HEK293 (cell line): Measurements from ENCODE around the gene CYB5B.

ENCODE experiments used
- CTCF ChIA-PET: fragments of 350-600 bp; formaldehyde crosslinking; extraction: SDS; loops from one replicate; lab custom pipeline; 2021; ENCODE audit warnings: antibody characterized with exemption; lab: Yijun Ruan, JAX
- POLR2A ChIA-PET: fragments of 300-600 bp; formaldehyde crosslinking; extraction: SDS; loops from one replicate; lab custom pipeline; 2020; ENCODE audit warnings: antibody characterized with exemption, inconsistent platforms; lab: Yijun Ruan, JAX
- H3K27ac ChIP-seq: fragments of 200-500 bp; sonication (Bioruptor generic); 2 replicates; pipeline ENCODE4 v1.5.1; 2014; ENCODE audit warnings: low read depth, low read length, control low read depth, inconsistent platforms; ENCODE audit errors: extremely low read depth
- H3K36me3 ChIP-seq, 2 experiments: fragments of 200-500 bp in 1 of 2; sonication (Bioruptor generic) in 1 of 2; 1 replicate in 1 of 2; 2 replicates in 1 of 2; pipeline ENCODE4 v1.5.1; 2014 to 2017; ENCODE audit warnings: inconsistent platforms in 2 of 2, low read length in 2 of 2; ENCODE audit not compliant: control insufficient read depth in 2 of 2, insufficient read depth in 1 of 2
- H3K4me1 ChIP-seq: fragments of 200-500 bp; sonication (Bioruptor generic); 2 replicates; pipeline ENCODE4 v1.5.1; 2014; ENCODE audit warnings: mild to moderate bottlenecking, low read length, inconsistent platforms; ENCODE audit not compliant: control insufficient read depth, insufficient read depth
- H3K4me3 ChIP-seq: 2 replicates; pipeline ENCODE4 v1.5.1; 2011; ENCODE audit warnings: low read depth, mild to moderate bottlenecking, control low read depth, low read length, moderate library complexity
- H3K9me3 ChIP-seq: fragments of 200-500 bp; sonication (Bioruptor generic); 2 replicates; pipeline ENCODE4 v1.5.1; 2014; ENCODE audit warnings: low read depth, low read length, inconsistent platforms; ENCODE audit not compliant: control insufficient read depth, insufficient read depth
- BCL11B ChIP-seq: fragments of 450-650 bp; formaldehyde crosslinking; IDR thresholded peaks from 2 replicates; pipeline ENCODE4 v1.5.1; 2016; ENCODE audit warnings: low read depth, missing biosample characterization, missing genetic modification characterization
- KLF7 ChIP-seq: fragments of 450-650 bp; formaldehyde crosslinking; IDR thresholded peaks from 2 replicates; pipeline ENCODE4 v1.5.1; 2016; ENCODE audit warnings: missing biosample characterization, missing genetic modification characterization, borderline replicate concordance
- SP2 ChIP-seq: fragments of 450-650 bp; formaldehyde crosslinking; IDR thresholded peaks from 2 replicates; pipeline ENCODE4 v1.5.1; 2016; ENCODE audit warnings: missing biosample characterization, missing genetic modification characterization
- ZBTB1 ChIP-seq: fragments of 450-650 bp; formaldehyde crosslinking; IDR thresholded peaks from 2 replicates; pipeline ENCODE4 v1.5.1; 2016; ENCODE audit warnings: missing biosample characterization, missing genetic modification characterization
- ZNF138 ChIP-seq: fragments of 450-650 bp; formaldehyde crosslinking; IDR thresholded peaks from 2 replicates; pipeline ENCODE4 v1.5.1; 2016; ENCODE audit warnings: missing biosample characterization, missing genetic modification characterization, borderline replicate concordance
- ZNF174 ChIP-seq: fragments of 450-650 bp; formaldehyde crosslinking; IDR thresholded peaks from 2 replicates; pipeline ENCODE4 v1.5.0; 2017; ENCODE audit warnings: missing biosample characterization, mild to moderate bottlenecking, missing genetic modification characterization
- ZNF184 ChIP-seq: fragments of 450-650 bp; IDR thresholded peaks from 2 replicates; pipeline ENCODE4 v1.5.1; 2018; ENCODE audit warnings: missing biosample characterization, mild to moderate bottlenecking, missing genetic modification characterization
- ZNF211 ChIP-seq: fragments of 450-650 bp; formaldehyde crosslinking; IDR thresholded peaks from 2 replicates; pipeline ENCODE4 v1.5.1; 2016; ENCODE audit warnings: low read depth, missing biosample characterization, missing genetic modification characterization
- ZNF214 ChIP-seq: fragments of 450-650 bp; formaldehyde crosslinking; IDR thresholded peaks from 2 replicates; pipeline ENCODE4 v1.5.1; 2017; ENCODE audit warnings: missing biosample characterization, mild to moderate bottlenecking, missing genetic modification characterization, borderline replicate concordance
- ZNF521 ChIP-seq: fragments of 450-650 bp; formaldehyde crosslinking; IDR thresholded peaks from 2 replicates; pipeline ENCODE4 v1.5.1; 2017; ENCODE audit warnings: missing biosample characterization, mild to moderate bottlenecking, missing genetic modification characterization
- ZNF544 ChIP-seq: fragments of 450-650 bp; formaldehyde crosslinking; IDR thresholded peaks from 2 replicates; pipeline ENCODE4 v1.5.0; 2017; ENCODE audit warnings: missing biosample characterization, missing genetic modification characterization
- TF ChIP-seq, protein P1 (sequence below): IDR thresholded peaks from 2 replicates; pipeline ENCODE4 v1.6.1; 2011; ENCODE audit warnings: mild to moderate bottlenecking, low read depth, low read length, borderline replicate concordance
- TF ChIP-seq, protein P2 (sequence below): fragments of 450-650 bp; IDR thresholded peaks from 2 replicates; pipeline ENCODE4 v1.5.1; 2018; ENCODE audit warnings: missing biosample characterization, missing genetic modification characterization
- TF ChIP-seq, protein P3 (sequence below): fragments of 450-650 bp; formaldehyde crosslinking; IDR thresholded peaks from 2 replicates; pipeline ENCODE4; 2016; ENCODE audit warnings: missing biosample characterization, missing genetic modification characterization
- TF ChIP-seq, protein P4 (sequence below): fragments of 450-650 bp; formaldehyde crosslinking; IDR thresholded peaks from 2 replicates; pipeline ENCODE4 v1.5.1; 2016; ENCODE audit warnings: missing biosample characterization, missing genetic modification characterization

Gene CYB5B

DNA sequence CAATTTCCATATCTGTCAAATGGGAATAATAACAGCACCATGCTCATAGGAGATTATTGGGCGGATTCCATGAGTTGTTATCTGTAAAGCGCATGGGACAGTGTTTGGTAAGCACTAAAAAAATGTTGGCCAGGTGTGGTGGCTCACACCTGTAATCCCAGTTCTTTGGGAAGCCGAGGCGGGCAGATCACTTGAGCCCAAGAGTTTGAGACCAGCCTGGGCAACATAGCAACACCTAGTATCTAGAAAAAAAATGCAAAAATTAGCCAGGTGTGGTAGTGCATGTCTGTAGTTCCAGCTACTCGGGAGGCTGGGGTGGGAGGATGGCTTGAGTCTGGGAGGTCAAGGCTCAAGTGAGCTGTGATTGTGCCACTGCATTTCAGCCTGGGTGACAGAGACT, 74.5 kb downstream of the CYB5B start:
- Histone ChIP-seq H3K4me1 (no peaks in the 10 kb centered on the region), H3K27ac (no peak overlapping the region), H3K36me3 (no peaks in the 10 kb centered on the region), H3K9me3 (no peaks in the 10 kb centered on the region), H3K4me3 (no peak overlapping the region)
- no peak for TF ChIP-seq ZNF211 (tag by site-specific recombination)
- TF ChIP-seq, protein P1, sequence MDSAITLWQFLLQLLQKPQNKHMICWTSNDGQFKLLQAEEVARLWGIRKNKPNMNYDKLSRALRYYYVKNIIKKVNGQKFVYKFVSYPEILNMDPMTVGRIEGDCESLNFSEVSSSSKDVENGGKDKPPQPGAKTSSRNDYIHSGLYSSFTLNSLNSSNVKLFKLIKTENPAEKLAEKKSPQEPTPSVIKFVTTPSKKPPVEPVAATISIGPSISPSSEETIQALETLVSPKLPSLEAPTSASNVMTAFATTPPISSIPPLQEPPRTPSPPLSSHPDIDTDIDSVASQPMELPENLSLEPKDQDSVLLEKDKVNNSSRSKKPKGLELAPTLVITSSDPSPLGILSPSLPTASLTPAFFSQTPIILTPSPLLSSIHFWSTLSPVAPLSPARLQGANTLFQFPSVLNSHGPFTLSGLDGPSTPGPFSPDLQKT = no peak
- CTCF ChIA-PET = no interaction called here
- POLR2A ChIA-PET = no interaction called here

DNA sequence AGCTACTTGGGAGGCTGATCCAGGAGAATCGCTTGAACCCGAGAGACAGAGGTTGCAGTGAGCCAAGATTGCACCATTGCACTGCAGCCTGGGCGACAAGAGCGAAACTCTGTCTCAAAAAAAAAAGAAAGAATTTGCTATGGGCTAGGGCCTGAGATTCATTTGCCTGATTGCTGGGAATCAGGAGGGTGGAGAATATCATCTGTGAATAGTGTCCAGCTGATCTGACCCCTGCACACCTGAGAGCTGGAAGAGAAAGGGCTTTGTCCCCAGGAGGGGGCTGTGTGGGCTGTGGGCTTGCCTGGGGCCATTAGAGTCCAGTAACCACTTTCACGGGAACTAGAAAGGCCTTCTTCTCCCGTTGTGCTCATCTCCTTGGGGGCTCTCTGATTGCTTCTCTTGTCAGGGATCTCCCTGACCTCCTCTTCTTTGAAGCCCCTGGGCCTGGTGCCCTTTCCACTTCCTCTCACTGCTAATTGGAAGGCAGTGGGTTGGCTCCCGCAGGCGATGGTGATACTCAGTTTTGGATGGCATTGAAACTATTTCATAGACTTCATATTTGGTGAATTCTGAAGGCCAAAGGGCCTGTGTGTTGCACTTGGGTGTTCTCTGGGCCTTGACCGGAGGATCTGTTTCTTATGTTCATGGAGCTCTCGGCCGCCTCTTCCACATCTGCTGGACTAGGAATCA, 75.3 kb downstream of the CYB5B start:
- Histone ChIP-seq H3K4me1 (no peaks in the 10 kb centered on the region), H3K9me3 (no peaks in the 10 kb centered on the region), H3K36me3 (no peaks in the 10 kb centered on the region), H3K27ac (no peak overlapping the region), H3K4me3 (no peak overlapping the region)
- TF ChIP-seq BCL11B (tag by site-specific recombination) (no peak), KLF7 (no peak), ZNF138 (tag by site-specific recombination) (no peak), SP2 (tag by site-specific recombination) (no peak), ZNF174 (tag by site-specific recombination) (no peak), ZBTB1 (tag by site-specific recombination) (no peak), ZNF214 (tag by site-specific recombination) (no peak)
- TF ChIP-seq, protein P2, sequence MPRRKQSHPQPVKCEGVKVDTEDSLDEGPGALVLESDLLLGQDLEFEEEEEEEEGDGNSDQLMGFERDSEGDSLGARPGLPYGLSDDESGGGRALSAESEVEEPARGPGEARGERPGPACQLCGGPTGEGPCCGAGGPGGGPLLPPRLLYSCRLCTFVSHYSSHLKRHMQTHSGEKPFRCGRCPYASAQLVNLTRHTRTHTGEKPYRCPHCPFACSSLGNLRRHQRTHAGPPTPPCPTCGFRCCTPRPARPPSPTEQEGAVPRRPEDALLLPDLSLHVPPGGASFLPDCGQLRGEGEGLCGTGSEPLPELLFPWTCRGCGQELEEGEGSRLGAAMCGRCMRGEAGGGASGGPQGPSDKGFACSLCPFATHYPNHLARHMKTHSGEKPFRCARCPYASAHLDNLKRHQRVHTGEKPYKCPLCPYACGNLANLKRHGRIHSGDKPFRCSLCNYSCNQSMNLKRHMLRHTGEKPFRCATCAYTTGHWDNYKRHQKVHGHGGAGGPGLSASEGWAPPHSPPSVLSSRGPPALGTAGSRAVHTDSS (tag by site-specific recombination) = no peak
- TF ChIP-seq, protein P3, sequence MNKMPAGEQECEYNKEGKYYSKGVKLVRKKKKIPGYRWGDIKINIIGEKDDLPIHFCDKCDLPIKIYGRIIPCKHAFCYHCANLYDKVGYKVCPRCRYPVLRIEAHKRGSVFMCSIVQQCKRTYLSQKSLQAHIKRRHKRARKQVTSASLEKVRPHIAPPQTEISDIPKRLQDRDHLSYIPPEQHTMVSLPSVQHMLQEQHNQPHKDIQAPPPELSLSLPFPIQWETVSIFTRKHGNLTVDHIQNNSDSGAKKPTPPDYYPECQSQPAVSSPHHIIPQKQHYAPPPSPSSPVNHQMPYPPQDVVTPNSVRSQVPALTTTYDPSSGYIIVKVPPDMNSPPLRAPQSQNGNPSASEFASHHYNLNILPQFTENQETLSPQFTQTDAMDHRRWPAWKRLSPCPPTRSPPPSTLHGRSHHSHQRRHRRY (tag by site-specific recombination) = no peak
- ChIA-PET POLR2A (no interaction called here), CTCF (no interaction called here)

DNA sequence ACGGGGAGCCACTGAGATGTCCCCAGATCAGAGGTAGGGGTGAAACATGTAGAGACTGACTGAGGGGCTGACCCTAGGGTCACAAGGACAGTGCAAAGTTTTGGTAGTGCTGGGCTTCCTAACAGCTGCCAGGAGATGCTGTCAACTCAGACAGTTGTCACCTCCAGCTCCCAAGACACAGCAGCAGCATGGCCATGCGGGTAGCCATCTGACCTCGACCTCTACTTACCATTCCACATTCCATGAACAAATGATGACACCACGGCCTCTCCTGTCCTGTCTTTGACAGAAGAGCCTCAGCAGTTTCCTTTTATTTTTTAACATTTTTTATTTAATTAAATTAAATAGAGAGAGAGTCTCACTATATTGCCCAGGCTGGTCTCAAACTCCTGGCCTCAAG, 76.1 kb downstream of the CYB5B start:
- Histone ChIP-seq H3K36me3 (no peaks in the 10 kb centered on the region), H3K4me1 (no peaks in the 10 kb centered on the region), H3K9me3 (no peaks in the 10 kb centered on the region), H3K4me3 (no peak overlapping the region), H3K27ac (no peak overlapping the region)
- CTCF ChIA-PET = interaction anchor here (0.7 kb wide), 1 partner anchor 102 kb away, joined by 3 read pairs; no protein-coding TSS in a partner anchor
- POLR2A ChIA-PET = no interaction called here
- TF ChIP-seq ZNF184 (no peak), ZNF521 (tag by site-specific recombination) (no peak), ZNF174 (tag by site-specific recombination) (no peak), ZNF544 (tag by site-specific recombination) (no peak)
- TF ChIP-seq, protein P4, sequence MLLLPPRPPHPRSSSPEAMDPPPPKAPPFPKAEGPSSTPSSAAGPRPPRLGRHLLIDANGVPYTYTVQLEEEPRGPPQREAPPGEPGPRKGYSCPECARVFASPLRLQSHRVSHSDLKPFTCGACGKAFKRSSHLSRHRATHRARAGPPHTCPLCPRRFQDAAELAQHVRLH (tag by site-specific recombination) = no peak
